Keratinocyte (primary cell): ENCODE data around the gene DDX42.

ENCODE experiments used
- CTCF ChIP-seq, 3 experiments: IDR thresholded peaks in 1 of 3; conservative IDR thresholded peaks in 1 of 3; optimal IDR thresholded peaks in 1 of 3; 2 replicates in 2 of 3; 3 replicates in 1 of 3; pipeline versions ENCODE3 to v1.5.1; 2011; ENCODE audit warnings: low read length in 3 of 3, mild to moderate bottlenecking in 3 of 3, moderate library complexity in 2 of 3, control low read depth in 1 of 3, inconsistent platforms in 1 of 3; ENCODE audit not compliant: insufficient read depth in 2 of 3; ENCODE audit errors: extremely low read depth in 1 of 3
- EZH2 ChIP-seq: IDR thresholded peaks from one replicate; pipeline ENCODE4 v1.6.1; 2012; ENCODE audit warnings: inconsistent platforms, mild to moderate bottlenecking, low read length, moderate library complexity

GRCh38 chr17:63845509-63845908, 71.5 kb downstream of the DDX42 start:
- TF ChIP-seq CTCF (optimal IDR thresholded peaks at IDR 0.05 in 1 of 3, IDR thresholded peaks at IDR 0.05 in 1 of 3, conservative IDR thresholded peaks at IDR 0.05 in 1 of 3; ENCODE audit: extremely low read depth in 1 of 3, insufficient read depth in 2 of 3, low read length in 3 of 3) (no peak), EZH2 (no peak)
